ENCODE measurements around the gene MAGEA11.
"Not testable (repeated sequence)": the region's sequence is repeated elsewhere in the genome, so short reads cannot be mapped to it uniquely, and the experiment has no call there.

The MAGEA11 gene

GRCh38 chrX:149758068-149758714 is 46.3 kb downstream of the MAGEA11 start:
- Histone ChIP-seq H3K4me1 (ENCODE audit: control insufficient read depth, insufficient read depth, low read length) (no peaks in the 10 kb centered on the region), H3K4me3 (ENCODE audit: insufficient read depth, low read depth, low read length) (no peak overlapping the region), H3K27ac (ENCODE audit: insufficient read depth, low read depth, low read length, poor library complexity, severe bottlenecking) (no peak overlapping the region), H3K27me3 (ENCODE audit: control insufficient read depth, insufficient read depth, low read length, poor library complexity, severe bottlenecking) (no peaks in the 10 kb centered on the region), H3K9me3 (ENCODE audit: control insufficient read depth, low read length) (no peaks in the 10 kb centered on the region), H3K36me3 (ENCODE audit: control insufficient read depth, insufficient read depth, low read length) (no peaks in the 10 kb centered on the region)
- WGBS, 2 experiments: 93 to 94% methylated on average over 18 of the region's 18 CpGs

- not testable (repeated sequence) for H3K36me3 ChIP-seq (ENCODE audit: control insufficient read depth, insufficient read depth, low read length); H3K9me3 ChIP-seq (ENCODE audit: control insufficient read depth, low read length); H3K4me3 ChIP-seq (ENCODE audit: insufficient read depth, low read depth, low read length); H3K27me3 ChIP-seq (ENCODE audit: control insufficient read depth, insufficient read depth, low read length, poor library complexity, severe bottlenecking); H3K4me1 ChIP-seq (ENCODE audit: control insufficient read depth, insufficient read depth, low read length); H3K27ac ChIP-seq (ENCODE audit: insufficient read depth, low read depth, low read length, poor library complexity, severe bottlenecking)
- WGBS, 2 experiments: 88 to 91% methylated on average over 16 of the region's 17 CpGs
Observed at GRCh38 chrX:149758715-149759078, 46.8 kb downstream of the MAGEA11 start.

- Histone ChIP-seq H3K27ac (ENCODE audit: insufficient read depth, low read depth, low read length, poor library complexity, severe bottlenecking) (no peak overlapping the region), H3K4me1 (ENCODE audit: control insufficient read depth, insufficient read depth, low read length) (no peaks in the 10 kb centered on the region), H3K9me3 (ENCODE audit: control insufficient read depth, low read length) (no peaks in the 10 kb centered on the region), H3K4me3 (ENCODE audit: insufficient read depth, low read depth, low read length) (no peak overlapping the region), H3K36me3 (ENCODE audit: control insufficient read depth, insufficient read depth, low read length) (no peaks in the 10 kb centered on the region), H3K27me3 (ENCODE audit: control insufficient read depth, insufficient read depth, low read length, poor library complexity, severe bottlenecking) (no peaks in the 10 kb centered on the region)
- WGBS, 2 experiments: 89 to 90% methylated on average over 7 of the region's 7 CpGs
Observed at GRCh38 chrX:149759824-149760223, 48.0 kb downstream of the MAGEA11 start.

- no peak overlapping the region for H3K27ac ChIP-seq (ENCODE audit: insufficient read depth, low read depth, low read length, poor library complexity, severe bottlenecking)
- no peaks in the 10 kb centered on the region for H3K9me3 ChIP-seq (ENCODE audit: control insufficient read depth, low read length)
- no peaks in the 10 kb centered on the region for H3K36me3 ChIP-seq (ENCODE audit: control insufficient read depth, insufficient read depth, low read length)
- 81 to 94% methylated on average over 3 of the region's 3 CpGs for WGBS, 2 experiments
- H3K27me3 ChIP-seq (ENCODE audit: control insufficient read depth, insufficient read depth, low read length, poor library complexity, severe bottlenecking): no peaks in the 10 kb centered on the region
- H3K4me1 ChIP-seq (ENCODE audit: control insufficient read depth, insufficient read depth, low read length): no peaks in the 10 kb centered on the region
- no peak overlapping the region for H3K4me3 ChIP-seq (ENCODE audit: insufficient read depth, low read depth, low read length)
Observed at GRCh38 chrX:149760965-149761364, 49.1 kb downstream of the MAGEA11 start.

- H3K27ac ChIP-seq (ENCODE audit: insufficient read depth, low read depth, low read length, poor library complexity, severe bottlenecking); H3K9me3 ChIP-seq (ENCODE audit: control insufficient read depth, low read length); H3K4me3 ChIP-seq (ENCODE audit: insufficient read depth, low read depth, low read length); H3K4me1 ChIP-seq (ENCODE audit: control insufficient read depth, insufficient read depth, low read length); H3K36me3 ChIP-seq (ENCODE audit: control insufficient read depth, insufficient read depth, low read length); H3K27me3 ChIP-seq (ENCODE audit: control insufficient read depth, insufficient read depth, low read length, poor library complexity, severe bottlenecking): not testable (repeated sequence)
- 96 to 97% methylated on average over 15 to 19 of the region's 22 CpGs for WGBS, 2 experiments
Observed at GRCh38 chrX:149761858-149762674, 50.2 kb downstream of the MAGEA11 start.

- Histone ChIP-seq H3K27me3 (ENCODE audit: control insufficient read depth, insufficient read depth, low read length, poor library complexity, severe bottlenecking) (no peaks in the 10 kb centered on the region), H3K36me3 (ENCODE audit: control insufficient read depth, insufficient read depth, low read length) (no peaks in the 10 kb centered on the region), H3K4me3 (ENCODE audit: insufficient read depth, low read depth, low read length) (no peak overlapping the region), H3K27ac (ENCODE audit: insufficient read depth, low read depth, low read length, poor library complexity, severe bottlenecking) (no peak overlapping the region), H3K9me3 (ENCODE audit: control insufficient read depth, low read length) (no peaks in the 10 kb centered on the region), H3K4me1 (ENCODE audit: control insufficient read depth, insufficient read depth, low read length) (no peaks in the 10 kb centered on the region)
- WGBS, 2 experiments: 89 to 91% methylated on average over 8 to 10 of the region's 11 CpGs
Observed at GRCh38 chrX:149762696-149763614, 51.1 kb downstream of the MAGEA11 start.

Data from ectodermal cell (in vitro differentiated cells).